ENCODE data around the gene MAPK7.
"Not testable (repeated sequence)": the region's sequence is repeated elsewhere in the genome, so short reads cannot be mapped to it uniquely, and the experiment has no call there.

The MAPK7 gene

GRCh38 chr17:19343256-19343630 is 35.1 kb upstream of the MAPK7 start:
- DNase-seq (ENCODE audit: low read depth, low spot score): no peak

DNA sequence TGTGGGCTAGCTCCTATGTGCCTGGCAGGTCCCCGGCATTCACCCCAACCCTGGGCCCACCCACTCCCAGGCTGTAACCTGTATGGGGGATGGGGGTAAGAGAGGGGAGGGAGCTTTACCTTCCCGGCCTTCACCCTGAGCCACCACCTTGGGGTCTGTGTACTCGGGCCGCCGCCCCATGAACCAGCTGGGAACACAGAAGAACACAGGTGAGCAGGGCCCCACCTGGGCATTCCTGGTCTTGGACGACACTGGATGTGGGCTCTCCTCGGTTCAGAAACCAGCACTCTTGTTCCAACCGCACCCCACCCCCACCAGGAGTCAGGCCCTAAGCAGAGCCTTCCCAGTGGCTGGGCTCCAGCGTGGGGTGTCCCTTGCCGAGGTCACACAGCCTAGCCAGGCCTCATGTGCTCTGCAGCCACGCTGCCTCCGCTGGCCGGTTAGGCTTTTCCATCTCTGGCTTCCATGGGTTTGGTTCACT is 34.6 kb upstream of the MAPK7 start:
- DNase-seq (ENCODE audit: low read depth, low spot score): no peak

- no peak for DNase-seq (ENCODE audit: low read depth, low spot score)
These were observed 33.8 kb upstream of the MAPK7 start for GRCh38 chr17:19344311-19345066.

DNA sequence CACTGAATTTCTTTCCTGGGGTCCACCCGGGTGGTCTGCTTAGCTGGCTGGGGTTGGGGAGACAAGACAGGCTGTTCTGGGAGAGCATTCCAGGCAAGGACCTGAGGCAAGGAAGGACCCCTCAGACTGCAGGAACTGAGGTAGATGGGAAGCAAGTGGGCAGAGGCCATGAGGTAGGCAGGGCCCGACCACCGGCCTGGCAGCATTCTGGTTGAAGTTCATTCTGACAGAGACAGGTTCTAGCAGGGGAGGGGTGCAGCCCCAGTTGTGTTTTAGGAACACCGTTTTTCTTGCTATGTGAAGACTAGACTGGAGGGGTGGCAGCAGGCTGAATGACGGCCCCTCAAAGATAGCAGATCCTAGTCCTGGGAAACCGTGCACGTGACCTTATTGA is 33.2 kb upstream of the MAPK7 start:
- no peak for DNase-seq (ENCODE audit: low read depth, low spot score)

DNA sequence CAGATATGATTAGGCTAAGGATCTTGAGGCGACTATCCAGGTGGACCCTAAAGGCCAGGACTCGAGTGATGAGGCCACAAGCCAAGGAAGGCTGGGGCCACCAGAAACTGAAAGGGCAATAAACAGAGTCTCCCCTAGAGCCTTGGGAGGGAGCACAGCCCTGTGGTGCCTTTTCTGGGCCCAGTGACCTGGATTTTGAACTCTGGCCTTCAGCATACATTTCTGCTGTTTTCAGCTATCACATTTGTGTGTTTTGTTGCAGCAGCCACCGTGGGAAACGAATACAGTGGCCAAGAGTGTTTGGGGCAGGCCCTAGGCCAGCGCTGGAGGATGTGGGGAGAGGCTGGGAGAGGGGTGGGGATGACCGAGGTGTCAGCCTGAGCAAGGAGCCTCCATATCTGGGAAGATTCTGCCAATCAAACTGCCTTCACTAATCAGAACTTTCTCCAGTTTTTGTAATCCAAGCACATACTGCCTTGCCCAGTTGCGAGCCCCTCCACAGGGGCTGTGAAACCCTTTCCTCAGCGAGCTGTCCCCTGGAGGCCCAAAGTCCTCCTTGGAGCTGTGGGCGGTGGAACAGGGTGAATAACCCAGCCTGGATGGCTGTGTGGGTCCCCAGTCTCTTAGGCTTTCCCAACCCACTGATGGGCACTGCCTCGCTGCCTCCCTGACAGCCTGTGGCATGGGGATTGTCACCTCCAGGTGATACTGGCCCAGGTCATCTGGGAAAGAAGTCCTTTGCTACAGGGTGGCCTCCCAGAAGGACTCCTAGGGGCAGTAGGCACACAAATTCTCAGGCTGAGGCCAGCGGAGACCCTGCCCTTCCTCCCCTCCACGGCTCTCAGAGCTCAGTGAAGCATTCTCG is 32.6 kb upstream of the MAPK7 start:
- DNase-seq (ENCODE audit: low read depth, low spot score): no peak

GRCh38 chr17:19346351-19347255 is 31.7 kb upstream of the MAPK7 start:
- no peak for DNase-seq (ENCODE audit: low read depth, low spot score)

DNA sequence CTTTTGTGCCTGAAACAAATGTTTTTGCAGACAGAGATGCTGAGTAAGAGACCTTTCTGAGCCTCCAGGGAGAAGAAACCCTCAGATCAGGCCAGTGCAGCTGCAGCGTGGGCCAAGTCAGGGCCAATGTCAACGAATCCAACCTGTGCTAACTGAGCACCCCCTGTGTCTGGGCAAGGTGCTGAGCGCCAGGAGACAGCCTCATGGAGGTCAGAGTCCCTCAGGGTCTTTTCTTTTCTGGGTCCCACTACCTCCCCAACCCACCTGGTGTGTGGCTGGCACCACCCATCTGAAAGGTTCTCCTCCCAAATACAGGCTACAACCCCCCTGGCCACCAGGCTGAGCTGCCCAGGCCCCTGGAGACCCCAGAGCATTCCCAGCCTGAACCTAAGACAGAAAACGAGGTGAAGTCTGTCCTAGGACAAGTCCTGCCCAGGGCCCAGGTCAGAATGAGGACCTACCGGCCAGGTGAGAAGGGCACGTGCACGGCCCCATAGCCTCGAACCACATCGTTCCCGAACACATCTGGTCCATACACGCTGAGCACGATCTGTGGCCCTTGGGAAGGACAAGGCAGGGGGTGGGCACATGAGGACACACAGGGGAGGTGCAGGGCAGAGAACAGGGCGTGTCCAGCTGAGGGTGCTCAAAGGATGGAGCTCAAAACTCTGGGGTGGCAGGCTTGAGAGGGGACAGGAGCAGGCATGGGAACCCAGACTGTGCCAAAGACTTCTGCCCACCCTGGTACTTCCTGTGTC is 30.8 kb upstream of the MAPK7 start:
- DNase-seq (ENCODE audit: low read depth, low spot score): no peak

- DNase-seq (ENCODE audit: low read depth, low spot score): no peak
These were observed 30.1 kb upstream of the MAPK7 start for GRCh38 chr17:19348081-19348650.

DNA sequence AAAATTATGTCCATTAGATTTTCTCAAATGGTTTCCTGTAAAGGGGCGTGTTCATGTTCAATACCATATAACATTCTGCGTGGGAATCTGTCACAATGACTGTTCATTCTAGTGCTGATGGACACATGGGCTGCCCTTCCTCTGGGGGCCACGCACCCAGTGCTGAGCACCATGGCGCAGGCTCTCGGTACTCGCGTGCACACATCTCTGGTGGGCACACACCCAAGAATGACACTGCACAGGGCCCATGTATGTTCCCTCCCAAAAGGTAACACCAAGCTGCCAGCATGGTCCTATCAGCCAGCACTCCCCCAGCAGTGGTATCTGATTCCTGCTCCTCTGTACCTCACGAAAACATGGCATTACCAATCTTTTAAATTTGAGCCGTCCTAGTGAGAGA is 29.5 kb upstream of the MAPK7 start:
- no peak for DNase-seq (ENCODE audit: low read depth, low spot score)

DNA sequence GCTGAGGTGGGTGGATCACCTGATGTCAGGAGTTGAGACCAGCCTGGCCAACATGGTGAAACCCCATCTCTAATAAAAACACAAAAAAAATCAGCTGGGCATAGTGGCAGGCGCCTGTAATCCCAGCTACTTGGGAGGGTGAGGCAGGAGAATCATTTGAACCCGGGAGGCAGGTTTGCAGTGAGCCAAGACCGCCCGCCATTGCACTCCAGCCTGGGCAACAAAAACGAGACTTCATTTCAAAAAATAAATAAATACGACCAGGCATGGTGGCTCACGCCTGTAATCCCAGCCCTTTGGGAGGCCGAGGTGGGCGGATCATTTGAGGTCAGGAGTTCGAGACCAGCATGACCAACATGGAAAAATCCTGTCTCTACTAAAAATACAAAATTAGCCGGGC is 24.9 kb upstream of the MAPK7 start:
- not testable (repeated sequence) for DNase-seq (ENCODE audit: low read depth, low spot score)

DNA sequence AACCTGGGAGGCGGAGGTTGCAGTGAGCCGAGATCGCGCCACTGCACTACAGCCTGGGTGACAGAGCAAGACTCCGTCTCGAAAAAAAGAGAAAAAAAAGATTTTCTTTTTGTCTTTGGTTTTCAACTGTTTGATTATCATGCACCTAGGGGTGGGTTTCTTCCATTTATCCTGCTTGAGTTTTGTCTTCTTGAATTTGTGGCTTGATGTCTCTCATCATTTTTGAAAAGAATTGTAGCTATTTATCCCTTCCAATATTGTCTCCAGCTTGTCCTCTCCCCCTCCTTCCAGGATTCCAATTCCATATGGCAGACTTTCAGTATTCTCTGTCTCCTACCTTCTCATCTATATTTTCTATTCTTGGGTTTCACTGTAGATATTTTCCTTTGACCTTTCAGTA is 23.6 kb upstream of the MAPK7 start:
- DNase-seq (ENCODE audit: low read depth, low spot score): no peak

DNA sequence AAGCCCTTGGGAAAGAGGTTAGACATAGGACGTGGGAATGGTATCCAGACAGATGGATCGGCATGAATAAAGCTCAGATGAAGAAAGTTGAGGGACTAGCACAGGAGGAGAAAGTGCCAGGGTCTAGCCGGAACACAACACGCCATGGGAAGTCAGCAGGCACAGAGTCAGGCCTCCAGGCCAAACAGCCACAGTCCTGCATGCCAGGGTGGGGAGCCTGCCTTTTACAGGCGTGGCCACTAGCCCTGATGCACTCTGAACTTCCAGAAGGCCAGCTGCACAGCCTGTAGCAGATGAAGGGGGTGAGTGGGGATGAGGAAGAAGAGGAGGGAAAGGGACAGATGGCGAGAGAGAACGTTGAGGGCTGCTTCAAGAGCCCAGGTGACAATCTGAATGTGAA is 20.9 kb upstream of the MAPK7 start:
- DNase-seq (ENCODE audit: low read depth, low spot score): no peak

DNA sequence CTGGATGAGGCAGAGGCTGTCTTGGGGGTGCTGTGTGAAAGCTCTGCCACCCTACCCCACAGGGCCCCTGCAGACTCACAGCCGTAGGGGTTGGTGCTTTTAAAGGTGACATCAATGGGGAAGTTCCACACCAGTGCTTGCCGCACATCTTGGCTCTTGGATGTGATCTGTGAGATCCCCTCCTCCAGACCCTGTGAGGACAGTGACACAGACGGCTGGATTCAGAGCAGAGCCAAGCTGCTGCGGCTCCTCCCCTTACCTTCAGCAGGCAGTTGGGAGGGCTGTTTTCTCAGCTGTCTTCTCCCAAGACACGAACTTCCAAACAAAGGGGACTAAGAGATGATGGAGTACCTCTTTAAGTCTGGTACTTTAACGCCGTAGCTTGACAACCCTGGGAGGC is 20.5 kb upstream of the MAPK7 start:
- DNase-seq (ENCODE audit: low read depth, low spot score): no peak

GRCh38 chr17:19359151-19359550 is 19.1 kb upstream of the MAPK7 start:
- no peak for DNase-seq (ENCODE audit: low read depth, low spot score)

DNA sequence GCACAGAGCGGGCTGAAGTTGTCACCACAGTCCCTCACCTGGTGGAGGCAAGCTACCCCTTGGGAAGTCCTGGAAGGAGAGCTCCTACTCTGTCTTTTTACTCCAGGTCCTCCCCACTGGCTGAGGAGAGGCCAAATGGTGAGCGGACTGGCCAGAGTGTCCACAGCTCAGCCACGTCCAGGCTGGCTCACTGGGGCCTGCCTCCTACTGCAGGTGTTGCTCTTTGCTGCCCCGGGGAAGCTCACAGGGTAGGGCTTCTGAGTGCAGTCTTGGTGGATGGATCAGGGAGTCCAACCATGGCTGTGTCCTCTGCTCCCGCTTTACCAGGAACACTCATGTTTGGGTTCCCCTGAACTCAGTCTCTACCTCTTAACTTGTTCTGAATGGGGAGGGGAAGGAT is 18.4 kb upstream of the MAPK7 start:
- no peak for DNase-seq (ENCODE audit: low read depth, low spot score)

DNA sequence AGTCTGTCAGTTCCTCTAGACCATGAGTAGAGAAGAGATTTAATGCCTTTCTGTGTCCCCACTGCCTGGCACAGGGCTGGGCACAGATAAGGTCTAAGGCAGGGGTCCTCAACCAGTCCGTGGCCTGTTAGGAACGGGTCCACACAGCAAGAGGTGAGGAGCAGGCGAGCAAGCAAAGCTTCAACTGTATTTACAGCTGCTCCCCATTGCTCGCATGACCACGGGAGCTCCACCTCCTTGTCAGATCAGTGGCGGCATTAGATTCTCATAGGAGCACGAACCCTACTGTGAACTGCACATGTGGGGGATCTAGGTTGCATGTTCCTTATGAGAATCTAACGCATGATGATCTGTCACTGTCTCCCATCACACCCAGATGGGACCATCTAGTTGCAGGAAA is 17.5 kb upstream of the MAPK7 start:
- no peak for DNase-seq (ENCODE audit: low read depth, low spot score)

DNA sequence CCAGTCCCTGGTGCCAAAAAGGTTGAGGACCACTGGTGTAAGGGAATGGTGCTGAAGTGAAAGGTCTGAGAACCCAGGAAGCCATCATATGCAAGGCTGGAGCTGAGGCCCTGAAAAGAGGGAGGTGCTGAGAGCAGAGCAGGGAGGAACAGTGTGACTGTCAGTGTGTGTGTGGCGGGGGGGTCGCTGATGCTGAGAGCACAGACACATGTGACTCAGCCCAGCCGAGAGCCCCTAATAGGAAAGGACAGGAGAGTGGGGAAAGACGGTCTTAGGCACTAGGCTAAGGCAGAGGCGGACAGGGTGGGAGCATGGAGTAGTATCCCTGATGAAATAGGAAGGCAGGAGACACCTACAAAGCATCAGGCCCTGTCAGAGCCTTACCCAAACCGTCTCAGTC is 17.0 kb upstream of the MAPK7 start:
- DNase-seq (ENCODE audit: low read depth, low spot score): no peak

- no peak for DNase-seq (ENCODE audit: low read depth, low spot score)
These were observed 16.4 kb upstream of the MAPK7 start for GRCh38 chr17:19361944-19362276.

- DNase-seq (ENCODE audit: low read depth, low spot score): peak; percentile 85
These were observed 15.8 kb upstream of the MAPK7 start, which contains the start of gene B9D1 for GRCh38 chr17:19362277-19363113. B9D1 (minus strand) TSS chr17:19362723; CDS start chr17:19362569, 154 bp downstream.

DNA sequence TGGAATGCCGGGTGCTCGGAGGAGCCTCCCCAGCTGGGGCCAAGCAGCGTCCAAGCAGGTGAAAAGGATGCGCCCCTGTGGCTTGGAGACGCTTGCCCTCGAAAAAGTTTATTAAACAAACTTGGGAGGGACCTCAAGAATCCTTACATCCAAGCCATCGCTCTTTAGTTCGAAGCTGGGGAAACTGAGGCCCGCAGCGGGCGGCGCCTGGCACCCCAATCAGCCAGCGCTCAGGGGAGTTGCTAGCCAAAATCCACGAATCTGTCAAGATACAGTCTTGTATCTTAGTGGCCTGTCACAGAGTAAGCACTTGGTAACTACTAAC is 15.2 kb upstream of the MAPK7 start:
- no peak for DNase-seq (ENCODE audit: low read depth, low spot score)

Data from smooth muscle cell of the brain vasculature (primary cell).